NOMO-1 (cell line): Measurements from ENCODE around the gene NTM.

Experiments used
- DNase-seq, 2 experiments: peaks; one replicate each; lab custom pipeline; 2025; ENCODE audit not compliant: unreplicated experiment in 2 of 2; lab: John Stamatoyannopoulos, UW

Gene NTM

GRCh38 chr11:131682373-131683015 is 312.1 kb downstream of the NTM start:
- DNase-seq, result no peak

GRCh38 chr11:131683131-131683530 is 312.7 kb downstream of the NTM start:
- DNase-seq, result no peak

- no peak for DNase-seq
These were observed 313.3 kb downstream of the NTM start for GRCh38 chr11:131683666-131684065.

- no peak for DNase-seq
These were observed 314.0 kb downstream of the NTM start for GRCh38 chr11:131684111-131685060.

- no peak for DNase-seq
These were observed 314.8 kb downstream of the NTM start for GRCh38 chr11:131685206-131685605.

- DNase-seq, result no peak
These were observed 315.5 kb downstream of the NTM start for GRCh38 chr11:131685906-131686305.

GRCh38 chr11:131686836-131687235 is 316.4 kb downstream of the NTM start:
- no peak for DNase-seq

- no peak for DNase-seq
These were observed 317.1 kb downstream of the NTM start for GRCh38 chr11:131687291-131688047.

- peak; percentile 45 to 48 for DNase-seq
These were observed 317.8 kb downstream of the NTM start for GRCh38 chr11:131688048-131688693.

GRCh38 chr11:131689049-131689925 is 318.9 kb downstream of the NTM start:
- DNase-seq, result no peak

- no peak for DNase-seq
These were observed 319.9 kb downstream of the NTM start for GRCh38 chr11:131690362-131690761.

GRCh38 chr11:131690776-131691175 is 320.4 kb downstream of the NTM start:
- DNase-seq, result no peak

GRCh38 chr11:131691181-131692041 is 321.0 kb downstream of the NTM start:
- no peak for DNase-seq

- no peak for DNase-seq
These were observed 321.7 kb downstream of the NTM start for GRCh38 chr11:131692151-131692550.

GRCh38 chr11:131692961-131693360 is 322.5 kb downstream of the NTM start:
- no peak for DNase-seq

- DNase-seq, result peak in 1 of 2 experiments; percentile 28
These were observed 323.3 kb downstream of the NTM start for GRCh38 chr11:131693756-131694155.

GRCh38 chr11:131694526-131695424 is 324.4 kb downstream of the NTM start:
- DNase-seq, result peak; percentile 74 to 75

- no peak for DNase-seq
These were observed 325.5 kb downstream of the NTM start for GRCh38 chr11:131695889-131696429.
